Measurements from ENCODE around the gene PTRH1.

DNA sequence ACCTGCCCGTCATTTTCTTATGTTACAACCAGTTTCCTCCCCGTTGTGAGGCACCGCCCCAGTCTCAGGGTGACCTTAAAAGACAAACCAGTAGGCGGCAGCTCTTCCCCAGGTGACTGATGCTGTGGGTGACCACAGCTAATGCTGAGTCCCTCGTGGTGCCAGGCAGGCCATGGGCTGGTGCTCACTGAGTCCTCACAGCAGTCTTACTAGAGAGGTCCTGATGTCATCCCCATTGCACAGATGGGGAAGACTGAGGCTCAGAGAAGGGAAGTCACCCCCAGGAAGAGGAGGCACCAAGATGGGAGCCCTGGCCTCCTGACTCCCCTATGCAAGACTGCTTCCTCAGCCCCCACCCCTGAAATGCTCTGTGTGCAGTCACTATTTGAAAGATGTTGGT is 7.7 kb downstream of the PTRH1 start:
- TF ChIP-seq, protein P1, sequence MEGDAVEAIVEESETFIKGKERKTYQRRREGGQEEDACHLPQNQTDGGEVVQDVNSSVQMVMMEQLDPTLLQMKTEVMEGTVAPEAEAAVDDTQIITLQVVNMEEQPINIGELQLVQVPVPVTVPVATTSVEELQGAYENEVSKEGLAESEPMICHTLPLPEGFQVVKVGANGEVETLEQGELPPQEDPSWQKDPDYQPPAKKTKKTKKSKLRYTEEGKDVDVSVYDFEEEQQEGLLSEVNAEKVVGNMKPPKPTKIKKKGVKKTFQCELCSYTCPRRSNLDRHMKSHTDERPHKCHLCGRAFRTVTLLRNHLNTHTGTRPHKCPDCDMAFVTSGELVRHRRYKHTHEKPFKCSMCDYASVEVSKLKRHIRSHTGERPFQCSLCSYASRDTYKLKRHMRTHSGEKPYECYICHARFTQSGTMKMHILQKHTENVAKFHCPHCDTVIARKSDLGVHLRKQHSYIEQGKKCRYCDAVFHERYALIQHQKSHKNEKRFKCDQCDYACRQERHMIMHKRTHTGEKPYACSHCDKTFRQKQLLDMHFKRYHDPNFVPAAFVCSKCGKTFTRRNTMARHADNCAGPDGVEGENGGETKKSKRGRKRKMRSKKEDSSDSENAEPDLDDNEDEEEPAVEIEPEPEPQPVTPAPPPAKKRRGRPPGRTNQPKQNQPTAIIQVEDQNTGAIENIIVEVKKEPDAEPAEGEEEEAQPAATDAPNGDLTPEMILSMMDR (IDR thresholded peaks at IDR 0.05 in 4 of 5, conservative IDR thresholded peaks at IDR 0.05 in 1 of 5) = no peak
- no peak for TF ChIP-seq POLR2A (IDR thresholded peaks at IDR 0.05)
